Measurements from ENCODE around the gene SLC39A6. TPM values are rescaled to one million over a fixed set of nuclear protein-coding genes. Genes with fewer than 3 reads are reported as not detected.
"Not testable (repeated sequence)": the region's sequence is repeated elsewhere in the genome, so short reads cannot be mapped to it uniquely, and the experiment has no call there.

Gene SLC39A6
- total RNA-seq = 35.5 TPM

DNA sequence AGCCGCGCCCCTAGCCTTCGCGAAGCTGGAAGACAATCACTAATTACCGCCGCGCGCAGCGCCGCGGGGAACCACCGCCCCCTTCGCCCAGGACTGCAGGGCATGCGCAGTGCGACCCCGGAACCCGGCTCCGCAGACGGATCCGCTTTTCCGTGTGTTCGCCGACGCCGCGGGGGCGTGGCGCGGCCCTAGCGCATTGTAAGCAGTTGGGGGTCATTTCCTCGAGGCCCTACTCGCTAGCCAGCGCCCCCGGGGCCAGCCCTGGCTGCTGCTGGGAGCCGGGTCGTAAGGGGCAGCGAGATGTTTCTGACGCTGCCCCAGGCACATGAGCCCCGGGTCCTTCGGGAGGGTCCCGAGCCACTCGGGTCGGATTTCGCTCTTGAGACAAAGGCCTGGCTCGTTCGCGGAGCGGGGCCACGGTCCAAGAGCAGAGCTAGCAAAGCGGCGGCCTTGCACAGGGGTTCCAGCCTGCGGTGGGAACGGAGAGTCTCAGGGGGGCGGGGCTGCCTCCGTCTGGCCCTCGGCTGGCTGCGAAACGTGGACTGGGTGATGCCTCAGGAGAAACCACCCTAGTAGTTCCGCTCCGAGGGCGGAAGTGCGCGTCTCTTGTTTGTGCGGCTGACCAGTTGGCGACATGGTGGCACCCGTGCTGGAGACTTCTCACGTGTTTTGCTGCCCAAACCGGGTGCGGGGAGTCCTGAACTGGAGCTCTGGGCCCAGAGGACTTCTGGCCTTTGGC is at the start of gene SLC39A6, which contains the start of gene ELP2:
Gene SLC39A6 (minus strand): TSS at position 41 of the 739 bp plus-strand sequence. CDS start 2,333 bp downstream, outside the sequence.
Gene ELP2 (plus strand): TSS at position 600 of the 739 bp plus-strand sequence. CDS start 35 bp downstream, at position 635.
- peak within 1 kb of the TSS; percentile 96 for H3K27ac ChIP-seq (ENCODE audit: low read depth, low read length)
- H3K9ac ChIP-seq (ENCODE audit: low read depth in 1 of 3, low read length in 3 of 3) = peak within 1 kb of the TSS; percentile 96 to 100 (median 99)
- H3K4me3 ChIP-seq (ENCODE audit: low read length in 3 of 3) = peak within 1 kb of the TSS; percentile 97 to 99 (median 99)
- H3K4me1 ChIP-seq (ENCODE audit: control insufficient read depth in 3 of 3, insufficient read depth in 3 of 3, low read length in 3 of 3) = peaks cover 13 to 26% (median 14%) of the 10 kb centered on the region in 3 donors
- peaks cover 6 to 11% (median 8%) of the 10 kb centered on the region in 3 donors for H3K36me3 ChIP-seq (ENCODE audit: control insufficient read depth in 3 of 3, insufficient read depth in 3 of 3, low read length in 3 of 3)
- H3K9me3 ChIP-seq (ENCODE audit: control insufficient read depth in 3 of 3, low read length in 3 of 3) = no peaks in the 10 kb centered on the region
- H3K27me3 ChIP-seq (ENCODE audit: control insufficient read depth in 3 of 3, insufficient read depth in 3 of 3, low read length in 3 of 3) = no peaks in the 10 kb centered on the region

GRCh38 chr18:36177913-36178312 is 48.8 kb upstream of the SLC39A6 start:
- Histone ChIP-seq H3K4me3 (ENCODE audit: low read length in 3 of 3) (no peak overlapping the region), H3K9ac (ENCODE audit: low read depth in 1 of 3, low read length in 3 of 3) (no peak overlapping the region), H3K4me1 (ENCODE audit: control insufficient read depth in 3 of 3, insufficient read depth in 3 of 3, low read length in 3 of 3) (peaks cover 0 to 7% (median 3%) of the 10 kb centered on the region in 3 donors), H3K27ac (ENCODE audit: low read depth, low read length) (no peak overlapping the region), H3K9me3 (ENCODE audit: control insufficient read depth in 3 of 3, low read length in 3 of 3) (no peaks in the 10 kb centered on the region), H3K27me3 (ENCODE audit: control insufficient read depth in 3 of 3, insufficient read depth in 3 of 3, low read length in 3 of 3) (no peaks in the 10 kb centered on the region), H3K36me3 (ENCODE audit: control insufficient read depth in 3 of 3, insufficient read depth in 3 of 3, low read length in 3 of 3) (peaks cover 23 to 40% (median 24%) of the 10 kb centered on the region in 3 donors)

GRCh38 chr18:36176711-36177110 is 47.6 kb upstream of the SLC39A6 start:
- H3K9me3 ChIP-seq (ENCODE audit: control insufficient read depth in 3 of 3, low read length in 3 of 3) = no peaks in the 10 kb centered on the region
- H3K27ac ChIP-seq (ENCODE audit: low read depth, low read length) = no peak overlapping the region
- H3K27me3 ChIP-seq (ENCODE audit: control insufficient read depth in 3 of 3, insufficient read depth in 3 of 3, low read length in 3 of 3) = no peaks in the 10 kb centered on the region
- no peak overlapping the region for H3K9ac ChIP-seq (ENCODE audit: low read depth in 1 of 3, low read length in 3 of 3)
- peaks cover 0 to 7% (median 3%) of the 10 kb centered on the region in 3 donors for H3K4me1 ChIP-seq (ENCODE audit: control insufficient read depth in 3 of 3, insufficient read depth in 3 of 3, low read length in 3 of 3)
- peaks cover 29 to 48% (median 33%) of the 10 kb centered on the region in 3 donors for H3K36me3 ChIP-seq (ENCODE audit: control insufficient read depth in 3 of 3, insufficient read depth in 3 of 3, low read length in 3 of 3)
- H3K4me3 ChIP-seq (ENCODE audit: low read length in 3 of 3) = no peak overlapping the region

DNA sequence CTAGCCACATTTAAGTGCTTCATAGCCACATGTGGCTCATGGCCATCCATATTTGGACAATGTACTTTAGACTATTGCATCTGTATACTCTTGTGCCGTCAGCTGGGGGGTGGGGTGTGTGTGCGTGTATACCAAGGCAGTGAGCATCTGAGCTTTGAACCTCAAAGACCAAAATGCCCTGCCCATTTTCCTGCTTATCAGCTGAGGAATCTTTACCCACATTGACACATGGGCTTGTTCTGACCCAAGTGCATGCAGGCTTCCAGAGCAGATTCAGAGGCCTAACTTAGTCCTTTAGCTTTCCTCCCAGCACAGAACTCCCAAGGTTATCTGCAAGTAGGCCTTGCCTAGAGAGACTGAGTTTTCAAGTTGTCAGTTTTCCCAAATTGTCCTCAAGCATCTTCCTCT is 47.0 kb upstream of the SLC39A6 start:
- H3K36me3 ChIP-seq (ENCODE audit: control insufficient read depth in 3 of 3, insufficient read depth in 3 of 3, low read length in 3 of 3) = peaks cover 33 to 53% (median 36%) of the 10 kb centered on the region in 3 donors
- no peak overlapping the region for H3K27ac ChIP-seq (ENCODE audit: low read depth, low read length)
- H3K4me3 ChIP-seq (ENCODE audit: low read length in 3 of 3) = no peak overlapping the region
- H3K9ac ChIP-seq (ENCODE audit: low read depth in 1 of 3, low read length in 3 of 3) = no peak overlapping the region
- no peaks in the 10 kb centered on the region for H3K27me3 ChIP-seq (ENCODE audit: control insufficient read depth in 3 of 3, insufficient read depth in 3 of 3, low read length in 3 of 3)
- peaks cover 0 to 7% (median 3%) of the 10 kb centered on the region in 3 donors for H3K4me1 ChIP-seq (ENCODE audit: control insufficient read depth in 3 of 3, insufficient read depth in 3 of 3, low read length in 3 of 3)
- no peaks in the 10 kb centered on the region for H3K9me3 ChIP-seq (ENCODE audit: control insufficient read depth in 3 of 3, low read length in 3 of 3)

DNA sequence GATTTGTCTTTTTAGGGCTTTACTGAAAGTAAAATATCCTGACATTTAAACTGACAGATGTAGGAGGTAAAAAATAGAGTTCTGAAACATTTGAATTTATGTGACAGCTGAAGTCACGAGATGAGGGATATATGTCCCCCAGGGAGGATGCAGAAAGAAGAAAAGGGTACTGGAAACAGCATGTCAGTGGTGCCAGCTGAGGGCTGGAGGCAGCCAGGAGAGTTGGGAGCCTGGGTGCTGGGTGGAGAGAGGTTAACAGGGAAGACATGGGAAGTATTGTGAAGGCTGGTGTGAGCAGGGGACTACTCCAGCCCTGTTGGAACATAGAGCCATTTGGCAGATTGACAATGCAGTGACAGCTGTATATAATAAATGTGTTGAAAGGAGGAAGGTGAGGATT is 46.3 kb upstream of the SLC39A6 start:
- Histone ChIP-seq H3K36me3 (ENCODE audit: control insufficient read depth in 3 of 3, insufficient read depth in 3 of 3, low read length in 3 of 3) (peaks cover 40 to 58% (median 40%) of the 10 kb centered on the region in 3 donors), H3K4me1 (ENCODE audit: control insufficient read depth in 3 of 3, insufficient read depth in 3 of 3, low read length in 3 of 3) (peaks cover 0 to 7% (median 3%) of the 10 kb centered on the region in 3 donors), H3K4me3 (ENCODE audit: low read length in 3 of 3) (no peak overlapping the region), H3K9ac (ENCODE audit: low read depth in 1 of 3, low read length in 3 of 3) (no peak overlapping the region), H3K27me3 (ENCODE audit: control insufficient read depth in 3 of 3, insufficient read depth in 3 of 3, low read length in 3 of 3) (no peaks in the 10 kb centered on the region), H3K27ac (ENCODE audit: low read depth, low read length) (no peak overlapping the region), H3K9me3 (ENCODE audit: control insufficient read depth in 3 of 3, low read length in 3 of 3) (no peaks in the 10 kb centered on the region)

DNA sequence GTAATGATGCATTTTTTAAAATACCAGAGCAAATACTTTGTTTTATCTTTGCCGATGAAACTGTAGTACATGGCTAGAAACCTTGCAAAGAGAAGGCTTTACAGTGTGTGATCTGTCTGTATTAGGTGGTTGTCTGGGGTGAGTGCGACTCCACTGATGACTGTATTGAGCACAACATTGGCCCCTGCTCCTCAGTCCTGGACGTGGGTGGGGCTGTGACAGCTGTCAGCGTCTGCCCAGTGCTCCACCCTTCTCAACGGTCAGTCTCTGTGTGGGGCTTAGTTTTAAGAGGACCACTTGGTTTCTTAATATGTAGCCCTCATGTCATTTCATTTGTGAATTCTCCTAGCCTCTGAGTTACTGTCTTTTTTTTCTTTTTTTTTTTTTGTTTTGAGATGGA is 40.8 kb upstream of the SLC39A6 start:
- Histone ChIP-seq H3K9me3 (ENCODE audit: control insufficient read depth in 3 of 3, low read length in 3 of 3) (no peaks in the 10 kb centered on the region), H3K27me3 (ENCODE audit: control insufficient read depth in 3 of 3, insufficient read depth in 3 of 3, low read length in 3 of 3) (no peaks in the 10 kb centered on the region), H3K36me3 (ENCODE audit: control insufficient read depth in 3 of 3, insufficient read depth in 3 of 3, low read length in 3 of 3) (peaks cover 39 to 63% (median 54%) of the 10 kb centered on the region in 3 donors), H3K4me3 (ENCODE audit: low read length in 3 of 3) (no peak overlapping the region), H3K27ac (ENCODE audit: low read depth, low read length) (no peak overlapping the region), H3K4me1 (ENCODE audit: control insufficient read depth in 3 of 3, insufficient read depth in 3 of 3, low read length in 3 of 3) (no peaks in the 10 kb centered on the region), H3K9ac (ENCODE audit: low read depth in 1 of 3, low read length in 3 of 3) (no peak overlapping the region)

DNA sequence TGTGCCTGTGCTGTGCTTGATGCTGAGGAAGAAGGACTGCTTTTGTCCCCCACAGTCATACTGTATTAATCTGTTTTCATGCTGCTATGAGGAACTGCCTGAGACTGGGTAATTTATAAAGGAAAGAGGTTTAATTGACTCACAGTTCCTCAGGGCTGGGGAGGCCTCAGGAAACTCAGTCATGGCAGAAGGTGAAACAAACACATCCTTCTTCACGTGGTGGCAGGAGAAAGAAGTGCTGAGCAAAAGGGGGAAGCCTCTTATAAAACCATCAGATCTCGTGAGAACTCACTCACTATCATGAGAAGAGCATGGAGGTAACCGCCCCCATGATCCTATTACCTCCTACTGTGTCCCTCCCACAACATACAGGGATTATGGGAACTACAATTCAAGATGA is 39.2 kb upstream of the SLC39A6 start:
- not testable (repeated sequence) for H3K4me3 ChIP-seq (ENCODE audit: low read length in 3 of 3); H3K27ac ChIP-seq (ENCODE audit: low read depth, low read length); H3K27me3 ChIP-seq (ENCODE audit: control insufficient read depth in 3 of 3, insufficient read depth in 3 of 3, low read length in 3 of 3); H3K9ac ChIP-seq (ENCODE audit: low read depth in 1 of 3, low read length in 3 of 3); H3K9me3 ChIP-seq (ENCODE audit: control insufficient read depth in 3 of 3, low read length in 3 of 3); H3K4me1 ChIP-seq (ENCODE audit: control insufficient read depth in 3 of 3, insufficient read depth in 3 of 3, low read length in 3 of 3)
- H3K36me3 ChIP-seq (ENCODE audit: control insufficient read depth in 3 of 3, insufficient read depth in 3 of 3, low read length in 3 of 3) = peaks cover 29 to 59% (median 49%) of the 10 kb centered on the region in 3 donors

GRCh38 chr18:36167692-36168218 is 38.6 kb upstream of the SLC39A6 start:
- Histone ChIP-seq H3K36me3 (ENCODE audit: control insufficient read depth in 3 of 3, insufficient read depth in 3 of 3, low read length in 3 of 3) (peaks cover 29 to 59% (median 48%) of the 10 kb centered on the region in 3 donors), H3K27me3 (ENCODE audit: control insufficient read depth in 3 of 3, insufficient read depth in 3 of 3, low read length in 3 of 3) (no peaks in the 10 kb centered on the region), H3K4me3 (ENCODE audit: low read length in 3 of 3) (no peak overlapping the region), H3K27ac (ENCODE audit: low read depth, low read length) (no peak overlapping the region), H3K4me1 (ENCODE audit: control insufficient read depth in 3 of 3, insufficient read depth in 3 of 3, low read length in 3 of 3) (no peaks in the 10 kb centered on the region), H3K9me3 (ENCODE audit: control insufficient read depth in 3 of 3, low read length in 3 of 3) (no peaks in the 10 kb centered on the region), H3K9ac (ENCODE audit: low read depth in 1 of 3, low read length in 3 of 3) (no peak overlapping the region)

DNA sequence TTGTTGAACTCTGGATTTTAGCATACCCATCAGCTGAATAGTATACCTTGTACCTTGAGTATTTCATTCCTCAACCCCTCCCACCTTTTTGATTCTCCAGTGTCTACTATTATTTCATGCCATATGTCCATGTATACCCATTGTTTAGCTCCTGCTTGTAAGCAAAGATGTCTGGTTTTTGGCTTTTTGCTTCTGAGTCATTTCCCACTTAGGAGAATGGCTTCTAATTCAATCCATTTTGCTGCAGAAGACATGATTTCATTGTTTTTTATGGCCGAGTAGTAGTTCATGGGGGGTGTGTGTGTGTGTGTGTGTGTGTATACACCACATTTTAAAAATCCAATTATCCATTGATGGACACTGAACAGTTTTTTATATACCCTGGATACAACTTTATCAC is 33.8 kb upstream of the SLC39A6 start:
- no peak overlapping the region for H3K9ac ChIP-seq (ENCODE audit: low read depth in 1 of 3, low read length in 3 of 3)
- peaks cover 8 to 62% (median 59%) of the 10 kb centered on the region in 3 donors for H3K36me3 ChIP-seq (ENCODE audit: control insufficient read depth in 3 of 3, insufficient read depth in 3 of 3, low read length in 3 of 3)
- H3K4me1 ChIP-seq (ENCODE audit: control insufficient read depth in 3 of 3, insufficient read depth in 3 of 3, low read length in 3 of 3) = no peaks in the 10 kb centered on the region
- H3K27ac ChIP-seq (ENCODE audit: low read depth, low read length) = no peak overlapping the region
- H3K4me3 ChIP-seq (ENCODE audit: low read length in 3 of 3) = no peak overlapping the region
- H3K27me3 ChIP-seq (ENCODE audit: control insufficient read depth in 3 of 3, insufficient read depth in 3 of 3, low read length in 3 of 3) = no peaks in the 10 kb centered on the region
- H3K9me3 ChIP-seq (ENCODE audit: control insufficient read depth in 3 of 3, low read length in 3 of 3) = no peaks in the 10 kb centered on the region

DNA sequence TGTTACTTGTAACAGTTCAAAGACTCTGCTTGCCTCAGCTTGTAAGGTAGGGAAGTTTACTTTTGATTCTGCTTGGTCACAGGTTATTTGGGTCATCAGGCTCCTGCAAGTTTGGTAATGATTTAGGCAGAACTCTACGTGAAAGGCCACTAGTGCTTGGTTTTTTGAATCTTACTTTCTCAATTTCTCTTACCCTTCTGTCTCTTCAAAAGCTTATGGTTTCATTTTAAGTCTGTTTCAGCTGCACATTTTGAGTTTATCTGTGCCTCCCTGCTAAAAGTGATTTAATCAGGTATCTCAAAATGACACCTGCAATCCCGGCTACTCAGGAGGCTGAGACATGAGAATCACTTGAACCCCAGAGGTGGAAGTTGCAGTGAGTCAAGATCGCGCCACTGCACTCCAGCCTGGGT is 31.8 kb upstream of the SLC39A6 start:
- no peaks in the 10 kb centered on the region for H3K4me1 ChIP-seq (ENCODE audit: control insufficient read depth in 3 of 3, insufficient read depth in 3 of 3, low read length in 3 of 3)
- no peak overlapping the region for H3K4me3 ChIP-seq (ENCODE audit: low read length in 3 of 3)
- H3K27ac ChIP-seq (ENCODE audit: low read depth, low read length) = no peak overlapping the region
- H3K9me3 ChIP-seq (ENCODE audit: control insufficient read depth in 3 of 3, low read length in 3 of 3) = no peaks in the 10 kb centered on the region
- H3K9ac ChIP-seq (ENCODE audit: low read depth in 1 of 3, low read length in 3 of 3) = no peak overlapping the region
- H3K27me3 ChIP-seq (ENCODE audit: control insufficient read depth in 3 of 3, insufficient read depth in 3 of 3, low read length in 3 of 3) = no peaks in the 10 kb centered on the region
- H3K36me3 ChIP-seq (ENCODE audit: control insufficient read depth in 3 of 3, insufficient read depth in 3 of 3, low read length in 3 of 3) = peaks cover 7 to 78% (median 63%) of the 10 kb centered on the region in 3 donors
